Smooth muscle cell (in vitro differentiated cells): ENCODE data around the gene ZBTB20. TPM values are rescaled to one million over a fixed set of nuclear protein-coding genes. Genes with fewer than 3 reads are reported as not detected.

Experiments
- DNase-seq: peaks from one replicate; lab custom pipeline; 2025; ENCODE audit not compliant: unreplicated experiment; lab: John Stamatoyannopoulos, UW
- H2AFZ ChIP-seq: fragments of 200-600 bp; sonication (generic); 2 replicates; pipeline ENCODE4 v1.6.0; 2016; ENCODE audit warnings: antibody characterized with exemption, low read depth, mild to moderate bottlenecking
- H3F3A ChIP-seq: fragments of 200-600 bp; sonication (generic); 2 replicates; pipeline ENCODE4 v1.6.0; 2017; ENCODE audit warnings: antibody characterized with exemption, low read depth
- H3K27ac ChIP-seq: fragments of 200-600 bp; sonication (generic); 2 replicates; pipeline ENCODE4 v1.5.1; 2016; ENCODE audit warnings: low read depth, mild to moderate bottlenecking
- H3K27me3 ChIP-seq: fragments of 200-600 bp; sonication (generic); 2 replicates; pipeline ENCODE4 v1.6.1; 2016; ENCODE audit warnings: low read depth, mild to moderate bottlenecking
- H3K36me3 ChIP-seq: fragments of 200-600 bp; sonication (generic); 2 replicates; pipeline ENCODE4 v1.5.1; 2016; ENCODE audit warnings: low read depth
- H3K4me1 ChIP-seq: fragments of 200-600 bp; sonication (generic); 2 replicates; pipeline ENCODE4 v1.5.1; 2016; ENCODE audit warnings: low read depth
- H3K4me2 ChIP-seq: fragments of 200-600 bp; sonication (generic); 2 replicates; pipeline ENCODE4 v1.6.0; 2016; ENCODE audit warnings: mild to moderate bottlenecking
- H3K4me3 ChIP-seq: fragments of 200-600 bp; sonication (generic); 2 replicates; pipeline ENCODE4 v1.5.1; 2016; ENCODE audit warnings: mild to moderate bottlenecking
- H3K79me2 ChIP-seq: fragments of 200-600 bp; sonication (generic); 2 replicates; pipeline ENCODE4 v1.6.0; 2016; ENCODE audit warnings: low read depth, mild to moderate bottlenecking
- H3K9ac ChIP-seq: fragments of 200-600 bp; sonication (generic); 2 replicates; pipeline ENCODE4 v1.6.0; 2016; ENCODE audit warnings: low read depth
- H3K9me3 ChIP-seq: fragments of 200-600 bp; sonication (generic); replicated peaks from 2 replicates; pipeline ENCODE4 v1.5.1; 2016; ENCODE audit warnings: low read depth
- H4K20me1 ChIP-seq: fragments of 200-600 bp; sonication (generic); 2 replicates; pipeline ENCODE4 v1.6.0; 2016; ENCODE audit warnings: low read depth
- CTCF ChIP-seq: fragments of 200-600 bp; sonication (generic); IDR thresholded peaks from 2 replicates; pipeline ENCODE4 v1.5.1; 2017; ENCODE audit warnings: borderline replicate concordance, mild to moderate bottlenecking, antibody characterized with exemption; ENCODE audit not compliant: insufficient read depth, poor library complexity, severe bottlenecking
- WGBS: methylation state at CpG from one replicate; pipeline ENCODE4 v1.1.7; 2016; ENCODE audit warnings: low lambda C conversion rate; 5-methylcytosine and 5-hydroxymethylcytosine counted together
- polyA plus RNA-seq: library from polyadenylated mRNA; unstranded; fragments of >200 nt; fragmentation: Nextera tagmentation; extraction: Ambion mirVana; gene quantifications from 2 replicates; pipeline ENCODE4 v1.2.1, GENCODE V29; 2016
- total RNA-seq: library from RNA; depleted of rRNA; stranded (reverse); fragments of >200 nt; gene quantifications from 2 replicates; pipeline ENCODE4 v1.2.3, GENCODE V29; 2014

Gene ZBTB20
- total and polyA plus RNA-seq, 2 experiments from 2014 or later: 4.9 to 6.8 TPM

- 96% methylated on average over 1 of the region's 1 CpG for WGBS
- H4K20me1 ChIP-seq: no peaks in the 10 kb centered on the region
- no peaks in the 10 kb centered on the region for H3K9me3 ChIP-seq
- TF ChIP-seq CTCF: no peak
- no peak overlapping the region for H3K4me3 ChIP-seq
- H3K27ac ChIP-seq: no peak overlapping the region
- no peak overlapping the region for H3K9ac ChIP-seq
- no peak overlapping the region for H2AFZ ChIP-seq
- DNase-seq: no peak
- H3F3A ChIP-seq: no peaks in the 10 kb centered on the region
- H3K36me3 ChIP-seq: no peaks in the 10 kb centered on the region
- H3K79me2 ChIP-seq: no peaks in the 10 kb centered on the region
- no peaks in the 10 kb centered on the region for H3K27me3 ChIP-seq
- peaks cover 6% of the 10 kb centered on the region for H3K4me1 ChIP-seq
- no peak overlapping the region for H3K4me2 ChIP-seq
Measured at GRCh38 chr3:114494498-114494897, 652.6 kb downstream of the ZBTB20 start.

GRCh38 chr3:114490829-114491228 is 656.3 kb downstream of the ZBTB20 start:
- H3K4me1 ChIP-seq: no peaks in the 10 kb centered on the region
- DNase-seq: no peak
- no peaks in the 10 kb centered on the region for H3K9me3 ChIP-seq
- H3K4me2 ChIP-seq: no peak overlapping the region
- H3K79me2 ChIP-seq: no peaks in the 10 kb centered on the region
- 90% methylated on average over 1 of the region's 1 CpG for WGBS
- no peaks in the 10 kb centered on the region for H4K20me1 ChIP-seq
- H3K36me3 ChIP-seq: no peaks in the 10 kb centered on the region
- H2AFZ ChIP-seq: no peak overlapping the region
- H3F3A ChIP-seq: no peaks in the 10 kb centered on the region
- no peak overlapping the region for H3K9ac ChIP-seq
- no peak overlapping the region for H3K27ac ChIP-seq
- TF ChIP-seq CTCF: no peak
- no peak overlapping the region for H3K4me3 ChIP-seq
- H3K27me3 ChIP-seq: no peaks in the 10 kb centered on the region

- 96% methylated on average over 8 of the region's 8 CpGs for WGBS
- Histone ChIP-seq H3K79me2 (no peaks in the 10 kb centered on the region), H3K4me2 (no peak overlapping the region), H2AFZ (no peak overlapping the region), H3K27me3 (no peaks in the 10 kb centered on the region), H3K9me3 (no peaks in the 10 kb centered on the region), H3K4me3 (no peak overlapping the region), H3K27ac (no peak overlapping the region), H3K36me3 (no peaks in the 10 kb centered on the region), H3K4me1 (no peaks in the 10 kb centered on the region), H4K20me1 (no peaks in the 10 kb centered on the region), H3K9ac (no peak overlapping the region), H3F3A (no peaks in the 10 kb centered on the region)
- no peak for TF ChIP-seq CTCF
- DNase-seq: no peak
Measured at GRCh38 chr3:114487502-114487901, 659.6 kb downstream of the ZBTB20 start.

GRCh38 chr3:114484919-114485318 is 662.2 kb downstream of the ZBTB20 start:
- Histone ChIP-seq H3K27ac (no peak overlapping the region), H3F3A (no peaks in the 10 kb centered on the region), H3K27me3 (no peaks in the 10 kb centered on the region), H3K4me2 (no peak overlapping the region), H3K4me3 (no peak overlapping the region), H3K4me1 (no peaks in the 10 kb centered on the region), H2AFZ (no peak overlapping the region), H3K36me3 (no peaks in the 10 kb centered on the region), H4K20me1 (no peaks in the 10 kb centered on the region), H3K9ac (no peak overlapping the region), H3K79me2 (no peaks in the 10 kb centered on the region), H3K9me3 (no peaks in the 10 kb centered on the region)
- TF ChIP-seq CTCF: no peak
- DNase-seq: no peak
- 92% methylated on average over 3 of the region's 3 CpGs for WGBS
